ENCODE results near the gene DPF3.

DPF3 gene

DNA sequence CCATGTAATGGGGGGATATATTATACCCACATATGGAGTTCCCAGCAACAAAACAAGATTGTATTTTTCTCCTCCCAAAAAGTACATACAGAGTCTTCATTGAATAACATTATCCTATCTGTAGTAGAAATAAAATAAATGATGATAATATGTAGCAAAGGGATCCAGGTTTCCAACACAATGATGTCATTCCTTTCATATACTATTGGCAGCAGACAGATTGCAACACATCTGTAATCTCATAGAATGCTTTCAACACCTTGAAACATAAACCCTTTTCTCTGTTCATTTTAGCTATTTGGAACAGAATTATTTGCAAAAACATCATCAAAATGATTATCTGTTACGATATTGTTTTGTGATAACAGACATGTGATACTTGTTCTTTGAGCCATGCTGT is 317.6 kb downstream of the DPF3 start:
- no peak overlapping the region for H3K4me3 ChIP-seq (ENCODE audit: control insufficient read depth, low read depth, low read length)
- TF ChIP-seq, protein P1, sequence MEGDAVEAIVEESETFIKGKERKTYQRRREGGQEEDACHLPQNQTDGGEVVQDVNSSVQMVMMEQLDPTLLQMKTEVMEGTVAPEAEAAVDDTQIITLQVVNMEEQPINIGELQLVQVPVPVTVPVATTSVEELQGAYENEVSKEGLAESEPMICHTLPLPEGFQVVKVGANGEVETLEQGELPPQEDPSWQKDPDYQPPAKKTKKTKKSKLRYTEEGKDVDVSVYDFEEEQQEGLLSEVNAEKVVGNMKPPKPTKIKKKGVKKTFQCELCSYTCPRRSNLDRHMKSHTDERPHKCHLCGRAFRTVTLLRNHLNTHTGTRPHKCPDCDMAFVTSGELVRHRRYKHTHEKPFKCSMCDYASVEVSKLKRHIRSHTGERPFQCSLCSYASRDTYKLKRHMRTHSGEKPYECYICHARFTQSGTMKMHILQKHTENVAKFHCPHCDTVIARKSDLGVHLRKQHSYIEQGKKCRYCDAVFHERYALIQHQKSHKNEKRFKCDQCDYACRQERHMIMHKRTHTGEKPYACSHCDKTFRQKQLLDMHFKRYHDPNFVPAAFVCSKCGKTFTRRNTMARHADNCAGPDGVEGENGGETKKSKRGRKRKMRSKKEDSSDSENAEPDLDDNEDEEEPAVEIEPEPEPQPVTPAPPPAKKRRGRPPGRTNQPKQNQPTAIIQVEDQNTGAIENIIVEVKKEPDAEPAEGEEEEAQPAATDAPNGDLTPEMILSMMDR (IDR thresholded peaks at IDR 0.05; ENCODE audit: control insufficient read depth, insufficient read depth, low read depth, low read length, missing control alignments) = no peak
- DNase-seq (ENCODE audit: low read depth) = no peak

DNA sequence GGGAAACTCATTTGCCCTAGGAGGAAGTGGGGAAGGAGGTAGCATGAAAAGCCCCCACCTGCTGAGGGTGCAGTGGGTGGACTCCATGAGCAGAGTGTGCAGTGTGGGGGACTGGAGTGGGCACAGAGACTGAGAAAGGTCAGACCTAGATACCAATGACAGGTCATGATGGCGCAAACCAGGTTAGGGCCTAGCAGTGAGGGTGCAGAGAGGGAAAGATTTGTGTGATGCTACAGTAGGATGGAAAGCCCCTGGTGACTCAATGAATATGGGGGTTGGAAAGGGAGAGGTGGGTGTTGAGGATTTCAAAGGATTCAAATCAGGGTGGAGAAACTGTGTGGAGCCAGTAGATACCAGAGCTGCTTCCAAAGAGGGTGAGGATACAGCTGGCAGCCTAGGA is 319.2 kb downstream of the DPF3 start:
- TF ChIP-seq, protein P1 (IDR thresholded peaks at IDR 0.05; ENCODE audit: control insufficient read depth, insufficient read depth, low read depth, low read length, missing control alignments) = no peak
- no peak overlapping the region for H3K4me3 ChIP-seq (ENCODE audit: control insufficient read depth, low read depth, low read length)
- no peak for DNase-seq (ENCODE audit: low read depth)

DNA sequence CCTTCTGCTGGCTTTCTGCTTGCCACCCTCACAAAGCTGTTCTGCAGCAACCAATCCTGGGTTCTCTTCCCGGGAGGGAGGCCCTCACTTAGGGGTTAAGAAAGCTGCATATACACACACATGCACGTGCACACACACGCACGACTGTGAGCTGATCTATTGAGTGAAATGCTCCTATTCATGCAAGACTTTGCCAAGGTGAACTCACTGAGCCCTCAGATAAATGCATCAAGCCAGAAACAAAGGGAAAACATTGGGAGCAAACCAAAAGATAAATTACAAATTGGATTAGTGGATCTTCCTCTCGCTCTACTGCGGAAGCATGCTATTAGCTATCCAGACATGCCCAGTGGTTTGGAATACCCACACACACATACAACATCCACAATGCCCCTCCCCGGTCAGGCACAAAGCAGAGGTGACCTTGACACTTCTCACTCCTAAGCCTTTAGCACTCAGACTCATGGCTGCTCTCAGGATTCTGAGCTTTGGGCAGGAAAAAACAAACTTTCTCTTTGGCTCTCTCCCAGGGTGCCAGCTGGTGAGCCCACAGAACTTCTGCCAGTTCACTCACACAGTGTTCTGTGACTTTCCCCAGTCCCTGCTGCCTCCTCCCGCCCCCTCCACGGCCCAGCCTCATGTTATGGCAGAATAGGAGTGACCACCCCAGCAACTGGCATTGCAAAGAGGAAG is 320.0 kb downstream of the DPF3 start:
- DNase-seq (ENCODE audit: low read depth) = no peak
- TF ChIP-seq, protein P1 (IDR thresholded peaks at IDR 0.05; ENCODE audit: control insufficient read depth, insufficient read depth, low read depth, low read length, missing control alignments) = no peak
- no peak overlapping the region for H3K4me3 ChIP-seq (ENCODE audit: control insufficient read depth, low read depth, low read length)

Measured in AG09309 (cell line).